Measurements from ENCODE around the gene TAF11L4.
"Not testable (repeated sequence)": the region's sequence is repeated elsewhere in the genome, so short reads cannot be mapped to it uniquely, and the experiment has no call there.

- TF ChIP-seq CTCF, POLR2AphosphoS5, POLR2A (IDR thresholded peaks at IDR 0.05): not testable (repeated sequence)
Measured at GRCh38 chr5:17517526-17517925, 4.1 kb upstream of the TAF11L4 start.

All from transverse colon (tissue), 4 donors.